NCI-H1417 treated with DMSO at 0.1 percent for 48 hours (cell line): ENCODE data around the gene BPTF.
A peak's percentile ranks its signal among the peaks of the same experiment; 100 is the strongest.
"Not testable (repeated sequence)": the region's sequence is repeated elsewhere in the genome, so short reads cannot be mapped to it uniquely, and the experiment has no call there.

Experiments
- DNase-seq: peaks from one replicate; lab custom pipeline; 2025; lab: John Stamatoyannopoulos, UW

Gene BPTF

DNA sequence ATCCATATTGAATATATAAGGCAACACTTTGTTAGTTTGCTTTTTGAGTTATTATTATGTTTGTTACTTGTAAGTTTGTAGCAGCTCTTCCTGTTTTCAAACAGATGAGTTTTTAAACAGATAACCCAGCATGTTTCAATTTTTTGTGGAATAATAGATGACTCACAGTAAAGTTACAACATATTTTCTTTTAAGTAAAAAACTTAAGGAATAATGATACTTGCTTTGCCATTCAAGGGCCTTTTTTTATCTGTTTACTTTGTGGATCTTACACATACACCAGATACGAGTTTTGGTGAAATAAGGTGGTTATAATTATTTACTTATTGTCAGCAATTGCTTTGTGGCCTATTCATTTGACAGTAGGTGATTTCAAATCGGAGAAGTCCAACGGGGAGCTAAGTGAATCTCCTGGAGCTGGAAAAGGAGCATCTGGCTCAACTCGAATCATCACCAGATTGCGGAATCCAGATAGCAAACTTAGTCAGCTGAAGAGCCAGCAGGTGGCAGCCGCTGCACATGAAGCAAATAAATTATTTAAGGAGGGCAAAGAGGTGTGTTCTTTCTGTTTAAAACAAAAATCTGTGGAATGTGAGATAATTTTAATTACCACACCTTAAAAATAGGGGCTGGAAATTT is 66.3 kb downstream of the BPTF start:
- no peak for DNase-seq

DNA sequence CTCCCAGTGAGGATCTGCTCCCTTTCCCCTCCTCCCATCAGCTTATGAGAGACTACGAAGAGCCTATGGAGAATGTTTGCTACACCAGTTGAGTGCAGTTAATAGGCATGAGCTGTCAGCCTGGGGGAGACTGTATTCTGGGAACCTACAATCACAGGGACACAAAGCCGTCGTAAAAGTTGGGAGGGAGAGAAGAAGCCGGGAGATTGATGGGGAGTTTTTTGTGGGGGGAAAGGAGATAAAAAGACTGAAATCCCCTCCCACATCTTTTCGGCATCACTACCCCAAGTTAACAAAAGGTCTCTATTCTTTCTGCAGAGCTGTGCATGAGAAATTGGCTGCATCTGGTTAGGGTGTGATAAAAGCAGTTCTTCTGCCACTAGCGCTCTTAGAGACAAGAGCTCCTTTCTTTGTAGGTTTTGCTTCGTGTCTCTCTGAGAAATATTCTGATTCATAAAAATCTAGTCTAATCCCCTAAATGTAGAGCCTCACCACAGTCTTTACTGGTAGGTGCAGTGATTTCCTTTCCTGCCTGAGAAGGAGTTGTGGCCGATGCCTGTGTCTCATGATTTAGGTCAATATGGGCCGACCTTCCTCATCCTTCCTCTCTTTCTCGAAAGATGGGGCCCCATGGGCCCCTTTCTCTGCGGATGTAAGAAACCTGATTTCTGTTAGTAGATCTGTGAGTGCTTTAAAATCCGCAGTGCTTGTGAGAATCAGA is 77.4 kb downstream of the BPTF start:
- DNase-seq, result no peak

- not testable (repeated sequence) for DNase-seq
Observed at GRCh38 chr17:67905298-67905697, 80.0 kb downstream of the BPTF start.

GRCh38 chr17:67910117-67910803 is 85.0 kb downstream of the BPTF start:
- not testable (repeated sequence) for DNase-seq

DNA sequence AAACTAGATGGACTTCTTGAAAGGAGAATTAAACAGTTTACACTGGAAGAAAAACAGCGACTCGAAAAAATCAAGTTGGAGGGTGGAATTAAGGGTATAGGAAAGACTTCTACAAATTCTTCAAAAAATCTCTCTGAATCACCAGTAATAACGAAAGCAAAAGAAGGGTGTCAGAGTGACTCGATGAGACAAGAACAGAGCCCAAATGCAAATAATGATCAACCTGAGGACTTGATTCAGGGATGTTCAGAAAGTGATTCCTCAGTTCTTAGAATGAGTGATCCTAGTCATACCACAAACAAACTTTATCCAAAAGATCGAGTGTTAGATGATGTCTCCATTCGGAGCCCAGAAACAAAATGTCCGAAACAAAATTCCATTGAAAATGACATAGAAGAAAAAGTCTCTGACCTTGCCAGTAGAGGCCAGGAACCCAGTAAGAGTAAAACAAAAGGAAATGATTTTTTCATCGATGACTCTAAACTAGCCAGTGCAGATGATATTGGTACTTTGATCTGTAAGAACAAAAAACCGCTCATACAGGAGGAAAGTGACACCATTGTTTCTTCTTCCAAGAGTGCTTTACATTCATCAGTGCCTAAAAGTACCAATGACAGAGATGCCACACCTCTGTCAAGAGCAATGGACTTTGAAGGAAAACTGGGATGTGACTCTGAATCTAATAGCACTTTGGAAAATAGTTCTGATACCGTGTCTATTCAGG is 85.9 kb downstream of the BPTF start:
- DNase-seq, result no peak

DNA sequence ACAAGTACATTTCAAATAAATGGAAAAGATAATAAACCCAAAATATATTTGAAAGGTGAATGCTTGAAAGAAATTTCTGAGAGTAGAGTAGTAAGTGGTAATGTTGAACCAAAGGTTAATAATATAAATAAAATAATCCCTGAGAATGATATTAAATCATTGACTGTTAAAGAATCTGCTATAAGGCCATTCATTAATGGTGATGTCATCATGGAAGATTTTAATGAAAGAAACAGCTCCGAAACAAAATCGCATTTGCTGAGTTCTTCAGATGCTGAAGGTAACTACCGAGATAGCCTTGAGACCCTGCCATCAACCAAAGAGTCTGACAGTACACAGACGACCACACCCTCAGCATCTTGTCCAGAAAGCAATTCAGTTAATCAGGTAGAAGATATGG is 86.8 kb downstream of the BPTF start:
- no peak for DNase-seq

GRCh38 chr17:67912656-67913055 is 87.4 kb downstream of the BPTF start:
- DNase-seq, result no peak

DNA sequence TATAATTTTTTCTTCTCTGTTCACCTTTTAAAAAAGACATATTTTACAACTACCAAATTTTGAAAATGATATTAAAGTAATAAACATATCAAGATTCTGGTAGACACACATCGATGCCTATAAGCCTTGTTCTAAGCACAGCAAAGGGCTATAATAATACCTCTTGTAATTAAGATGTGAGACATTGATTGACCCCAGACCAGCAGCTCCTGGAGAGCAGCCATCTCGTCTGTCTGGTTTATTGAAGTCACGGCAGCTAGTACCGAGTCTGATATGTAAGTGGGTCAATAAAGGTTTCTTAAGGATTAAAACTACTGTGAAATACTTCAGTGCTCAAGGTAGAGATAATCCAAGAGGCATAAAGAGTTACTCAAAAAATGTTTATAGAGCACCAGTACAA is 94.9 kb downstream of the BPTF start:
- DNase-seq, result no peak

GRCh38 chr17:67922503-67922902 is 97.2 kb downstream of the BPTF start:
- no peak for DNase-seq

DNA sequence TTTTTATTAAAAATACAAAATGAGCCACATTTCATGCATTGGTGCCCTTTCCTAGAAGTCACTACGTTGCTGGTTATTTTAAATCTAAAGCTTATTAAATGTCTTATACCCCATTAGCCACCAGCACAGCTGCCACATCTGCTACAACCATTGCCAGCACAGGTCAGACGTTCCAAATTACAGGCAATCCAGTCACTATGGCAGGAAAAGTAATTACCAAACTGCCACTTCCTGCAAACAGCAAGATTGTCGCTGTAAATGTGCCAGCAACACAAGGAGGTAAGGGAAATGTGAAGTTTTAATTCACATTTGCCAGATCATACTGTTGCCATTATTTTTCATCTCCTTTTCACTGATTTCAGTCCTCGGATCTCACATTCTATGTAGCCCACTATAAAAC is 103.5 kb downstream of the BPTF start:
- DNase-seq, result not testable (repeated sequence)

DNA sequence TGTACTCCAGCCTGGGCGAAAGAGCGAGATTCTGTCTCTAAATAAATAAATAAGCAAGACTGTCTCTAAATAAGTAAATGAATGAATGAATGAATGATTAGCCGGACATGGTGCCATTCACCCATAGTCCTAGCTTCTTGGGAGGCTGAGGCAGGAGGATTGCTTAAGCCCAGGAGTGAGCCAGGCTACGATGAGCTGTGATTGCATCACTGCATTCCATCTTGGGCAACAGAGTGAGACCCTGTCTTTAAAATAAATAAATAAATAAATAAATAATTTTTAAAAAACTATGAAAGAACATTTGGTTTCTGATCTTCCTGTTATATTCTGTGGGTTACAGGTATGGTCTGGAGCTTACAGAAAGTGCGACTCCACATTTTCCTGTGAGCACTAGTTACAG is 105.9 kb downstream of the BPTF start:
- DNase-seq, result no peak

DNA sequence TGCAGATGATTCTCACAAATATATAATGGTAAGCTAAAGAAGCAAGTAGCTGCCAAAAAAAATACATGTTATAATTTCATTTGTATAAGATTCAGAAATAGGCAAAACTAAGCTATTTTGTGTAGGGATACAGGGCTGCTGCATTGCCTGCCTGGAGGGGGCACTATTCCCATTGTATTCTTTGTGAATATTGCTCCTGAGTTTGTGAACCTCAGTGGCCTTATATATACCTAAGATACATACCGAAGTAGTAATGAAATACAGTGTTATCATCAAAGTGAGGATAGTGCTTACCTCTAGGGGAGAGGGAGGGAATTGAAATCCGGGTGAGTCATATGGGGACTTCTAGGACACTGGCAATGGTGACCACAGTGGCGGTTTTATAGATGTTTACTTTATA is 117.5 kb downstream of the BPTF start:
- no peak for DNase-seq

DNA sequence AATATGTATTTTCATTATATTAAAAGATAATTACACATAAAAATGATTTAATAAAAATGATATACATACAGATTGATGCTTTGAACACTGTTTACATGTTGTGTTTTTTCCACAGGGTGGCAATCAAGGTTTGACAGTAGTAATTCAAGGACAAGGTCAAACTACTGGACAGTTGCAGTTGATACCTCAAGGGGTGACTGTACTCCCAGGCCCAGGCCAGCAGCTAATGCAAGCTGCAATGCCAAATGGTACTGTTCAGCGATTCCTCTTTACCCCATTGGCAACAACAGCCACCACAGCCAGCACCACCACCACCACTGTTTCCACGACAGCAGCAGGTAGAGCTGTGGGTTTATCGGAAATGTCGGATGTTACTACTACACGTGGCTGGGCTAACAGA is 118.7 kb downstream of the BPTF start:
- no peak for DNase-seq

DNA sequence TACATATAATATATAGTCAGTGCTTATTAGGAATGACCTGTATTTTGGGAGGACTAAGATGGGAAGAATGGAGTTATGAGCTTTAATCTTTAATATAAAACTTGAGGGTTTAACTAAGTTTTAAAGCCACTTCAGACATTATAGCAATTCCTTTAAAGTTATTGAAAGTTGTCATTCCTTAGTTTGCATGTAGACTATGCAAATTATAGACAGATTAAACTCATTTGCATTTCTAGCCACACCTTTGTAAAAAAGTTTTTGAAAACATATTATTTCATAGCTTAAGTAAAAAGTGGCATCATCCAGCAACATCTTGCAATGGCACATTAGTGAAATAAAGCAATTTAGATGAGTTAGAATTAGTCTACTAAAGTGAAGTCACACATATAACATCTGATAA is 121.2 kb downstream of the BPTF start:
- DNase-seq, result no peak

GRCh38 chr17:67947325-67947813 is 122.1 kb downstream of the BPTF start:
- DNase-seq, result no peak

DNA sequence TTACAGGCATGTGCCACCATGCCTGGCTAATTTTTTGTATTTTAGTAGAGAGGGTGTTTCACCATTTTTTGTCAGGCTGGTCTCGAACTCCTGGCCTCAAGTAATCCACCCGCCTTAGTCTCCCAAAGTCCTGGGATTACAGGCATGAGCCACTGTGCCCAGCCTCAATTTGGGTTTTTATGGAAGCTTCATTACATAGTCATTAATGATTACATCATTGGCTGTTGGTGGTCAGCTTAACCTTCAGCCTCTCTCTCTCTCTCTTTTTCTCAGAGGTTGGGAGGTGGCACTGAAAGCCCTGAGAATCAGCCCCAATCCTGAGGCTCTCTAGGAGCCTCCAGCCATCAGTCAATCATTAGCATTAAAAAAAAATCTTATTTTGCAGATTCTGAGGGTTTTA is 125.6 kb downstream of the BPTF start:
- no peak for DNase-seq

GRCh38 chr17:67959510-67959909 is 134.2 kb downstream of the BPTF start:
- DNase-seq, result no peak

DNA sequence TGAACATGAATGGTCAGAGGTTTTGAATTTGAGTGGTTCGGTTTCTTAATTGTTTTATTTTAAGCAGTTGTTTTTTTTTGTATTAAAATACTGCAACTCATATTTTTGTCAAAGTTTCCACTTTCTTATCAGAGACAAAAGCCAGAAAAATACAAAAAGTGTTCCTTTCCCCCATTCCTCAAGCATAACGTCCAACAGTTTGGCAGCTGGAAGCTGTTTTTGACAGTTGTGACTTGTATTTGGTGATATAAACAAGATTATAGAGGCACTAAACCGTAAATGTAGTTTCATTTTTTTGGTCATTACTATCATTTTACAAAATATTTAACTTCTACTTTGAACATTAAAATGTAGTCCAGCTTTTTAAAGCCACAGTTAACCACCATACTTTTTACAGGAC is 135.0 kb downstream of the BPTF start:
- not testable (repeated sequence) for DNase-seq

- DNase-seq, result not testable (repeated sequence)
Observed at GRCh38 chr17:67962156-67962555, 136.9 kb downstream of the BPTF start.

GRCh38 chr17:67963145-67963572 is 137.9 kb downstream of the BPTF start:
- DNase-seq, result peak; percentile 43

DNA sequence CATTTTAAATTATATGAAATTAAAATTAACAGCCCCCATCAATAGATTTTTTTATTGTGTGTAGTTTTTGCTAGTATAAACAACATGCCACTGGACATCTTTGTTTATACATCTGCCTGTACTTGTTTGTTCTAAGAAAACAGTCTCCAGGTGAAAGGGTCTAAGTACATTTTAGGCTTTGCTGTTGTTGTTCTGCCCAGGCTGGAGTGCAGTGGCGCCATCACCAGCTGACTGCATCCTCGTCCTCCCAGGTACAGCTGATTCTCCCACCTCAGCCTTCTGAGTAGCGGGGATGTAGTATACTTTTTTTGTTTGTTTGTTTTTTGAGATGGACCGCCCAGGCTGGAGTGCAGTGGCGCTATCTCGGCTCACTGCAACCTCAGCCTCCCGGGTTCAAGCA is 145.5 kb downstream of the BPTF start:
- DNase-seq, result no peak

DNA sequence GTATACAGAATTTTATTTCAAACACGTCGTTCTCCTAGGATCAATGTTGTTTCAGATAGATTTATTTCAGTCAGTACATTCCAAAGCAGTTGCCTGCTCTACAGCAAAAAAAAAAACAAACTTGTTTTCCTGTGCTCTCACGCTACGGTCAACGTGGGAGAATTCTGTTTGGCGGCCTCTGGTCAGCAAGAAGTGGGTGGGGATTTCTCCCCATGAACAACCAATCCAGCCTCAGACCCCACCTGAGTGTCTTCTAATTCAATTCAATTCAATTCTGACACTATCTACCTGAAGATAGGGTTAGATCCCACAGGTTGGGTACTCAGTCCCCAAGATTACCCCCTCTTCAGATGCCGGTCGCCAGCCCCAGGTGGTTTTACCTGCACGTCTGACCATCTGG is 148.9 kb downstream of the BPTF start:
- DNase-seq, result no peak
